Activated CD4-positive, CD25-positive, alpha-beta regulatory T cell treated with anti-CD3 and anti-CD28 coated beads, Interleukin-2, amount 50 U/mL, for 24 hours (primary cell): ENCODE measurements around the gene TPCN2.
"Not testable (repeated sequence)": the region's sequence is repeated elsewhere in the genome, so short reads cannot be mapped to it uniquely, and the experiment has no call there.

Experiments used
- ATAC-seq, 2 donors: fragments of 150-1000 bp; cut with Tn5 transposase; one replicate each; pipeline ENCODE4 v1.10.0; 2021; ENCODE audit warnings: mild to moderate bottlenecking in 1 of 2, moderate library complexity in 1 of 2

TPCN2 gene

GRCh38 chr11:69048694-69049489 is at the start of gene TPCN2:
Gene TPCN2, plus strand, starts transcription at chr11:69048932. Its CDS starts 66 bp downstream, at chr11:69048998.
- ATAC-seq: peak; percentile 96

GRCh38 chr11:68999093-68999747 is 49.5 kb upstream of the TPCN2 start:
- ATAC-seq: no peak

- not testable (repeated sequence) for ATAC-seq
Observed at GRCh38 chr11:68999748-69000355, 48.9 kb upstream of the TPCN2 start.

- no peak for ATAC-seq
Observed at GRCh38 chr11:69000391-69000790, 48.3 kb upstream of the TPCN2 start.

GRCh38 chr11:69000831-69001242 is 47.9 kb upstream of the TPCN2 start:
- no peak for ATAC-seq

GRCh38 chr11:69001243-69002081 is 47.3 kb upstream of the TPCN2 start:
- ATAC-seq: no peak

- ATAC-seq: no peak
Observed at GRCh38 chr11:69002110-69002569, 46.6 kb upstream of the TPCN2 start.

- ATAC-seq: no peak
Observed at GRCh38 chr11:69002570-69003231, 46.0 kb upstream of the TPCN2 start.

- ATAC-seq: no peak
Observed at GRCh38 chr11:69003301-69003865, 45.3 kb upstream of the TPCN2 start.

- no peak for ATAC-seq
Observed at GRCh38 chr11:69003866-69004367, 44.8 kb upstream of the TPCN2 start.

GRCh38 chr11:69004411-69005182 is 44.1 kb upstream of the TPCN2 start:
- ATAC-seq: no peak

GRCh38 chr11:69005183-69005630 is 43.5 kb upstream of the TPCN2 start:
- ATAC-seq: no peak

GRCh38 chr11:69005631-69006368 is 42.9 kb upstream of the TPCN2 start:
- ATAC-seq: no peak

- ATAC-seq: no peak
Observed at GRCh38 chr11:69006816-69007215, 41.9 kb upstream of the TPCN2 start.

- no peak for ATAC-seq
Observed at GRCh38 chr11:69007975-69008381, 40.8 kb upstream of the TPCN2 start.

- no peak for ATAC-seq
Observed at GRCh38 chr11:69008737-69009440, 39.8 kb upstream of the TPCN2 start.

GRCh38 chr11:69009441-69010211 is 39.1 kb upstream of the TPCN2 start:
- no peak for ATAC-seq

- no peak for ATAC-seq
Observed at GRCh38 chr11:69010361-69010891, 38.3 kb upstream of the TPCN2 start.
